Measurements from ENCODE around the gene ZCWPW1.
"Not testable (repeated sequence)": the region's sequence is repeated elsewhere in the genome, so short reads cannot be mapped to it uniquely, and the experiment has no call there.

The ZCWPW1 gene

DNA sequence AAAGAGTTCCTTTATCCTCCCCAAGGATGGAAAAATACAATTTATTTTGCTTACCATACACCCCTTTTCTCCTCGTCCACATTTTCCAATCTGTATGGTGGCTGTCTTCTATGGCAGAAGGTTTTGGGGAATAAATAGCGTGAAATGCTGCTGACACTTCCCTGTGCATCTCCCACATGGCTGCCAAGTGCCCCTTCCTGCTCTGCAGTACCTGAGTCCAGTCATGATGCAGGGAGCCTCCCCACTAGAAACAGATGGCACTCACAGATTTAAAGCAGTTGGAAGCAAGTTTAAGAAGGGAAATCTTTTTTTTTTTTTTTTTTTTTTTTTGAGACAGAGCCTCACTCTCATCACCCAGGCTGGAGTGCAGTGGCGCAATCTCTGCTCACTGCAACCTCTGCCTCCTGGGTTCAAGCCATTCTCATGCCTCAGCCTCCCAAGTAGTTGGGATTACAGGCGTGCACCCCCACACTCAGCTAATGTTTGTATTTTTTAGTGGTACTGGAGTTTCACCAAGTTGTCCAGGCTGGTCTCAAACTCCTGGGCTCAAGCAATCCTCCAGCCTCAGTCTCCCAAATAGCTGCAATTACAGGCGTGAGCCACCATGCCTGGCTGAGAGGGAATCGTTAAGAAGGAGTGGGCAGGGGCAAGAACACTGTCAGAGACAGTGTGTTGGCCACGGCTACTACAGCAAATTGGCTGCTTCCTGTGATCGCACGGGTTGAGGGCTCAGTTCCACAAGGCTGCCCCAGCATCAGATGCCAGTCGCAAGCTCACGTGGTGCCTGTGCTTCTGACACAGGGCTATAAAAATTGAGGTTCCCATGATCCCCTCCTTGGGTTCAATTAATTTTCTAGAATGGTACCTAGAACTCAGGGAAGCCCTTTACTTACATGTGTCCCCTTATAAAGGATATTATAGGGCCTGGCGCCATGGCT, 60.6 kb downstream of the ZCWPW1 start:
- no peak overlapping the region for H3K27ac ChIP-seq
- TF ChIP-seq, protein P1, sequence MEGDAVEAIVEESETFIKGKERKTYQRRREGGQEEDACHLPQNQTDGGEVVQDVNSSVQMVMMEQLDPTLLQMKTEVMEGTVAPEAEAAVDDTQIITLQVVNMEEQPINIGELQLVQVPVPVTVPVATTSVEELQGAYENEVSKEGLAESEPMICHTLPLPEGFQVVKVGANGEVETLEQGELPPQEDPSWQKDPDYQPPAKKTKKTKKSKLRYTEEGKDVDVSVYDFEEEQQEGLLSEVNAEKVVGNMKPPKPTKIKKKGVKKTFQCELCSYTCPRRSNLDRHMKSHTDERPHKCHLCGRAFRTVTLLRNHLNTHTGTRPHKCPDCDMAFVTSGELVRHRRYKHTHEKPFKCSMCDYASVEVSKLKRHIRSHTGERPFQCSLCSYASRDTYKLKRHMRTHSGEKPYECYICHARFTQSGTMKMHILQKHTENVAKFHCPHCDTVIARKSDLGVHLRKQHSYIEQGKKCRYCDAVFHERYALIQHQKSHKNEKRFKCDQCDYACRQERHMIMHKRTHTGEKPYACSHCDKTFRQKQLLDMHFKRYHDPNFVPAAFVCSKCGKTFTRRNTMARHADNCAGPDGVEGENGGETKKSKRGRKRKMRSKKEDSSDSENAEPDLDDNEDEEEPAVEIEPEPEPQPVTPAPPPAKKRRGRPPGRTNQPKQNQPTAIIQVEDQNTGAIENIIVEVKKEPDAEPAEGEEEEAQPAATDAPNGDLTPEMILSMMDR (IDR thresholded peaks at IDR 0.05; ENCODE audit: low read depth, low read length, missing control alignments), result no peak
- H3K36me3 ChIP-seq (replicated peaks), result peaks cover 5% of the 10 kb centered on the region
- DNase-seq, result no peak
- in situ Hi-C loops (cut with HindIII; ENCODE audit: low pct_ligation_motif_present, low sequenced_read_pairs), result no loop called here
- H3K27me3 ChIP-seq (replicated peaks), result no peaks in the 10 kb centered on the region
- no peak overlapping the region for H3K4me3 ChIP-seq (ENCODE audit: low read depth, low read length)

DNA sequence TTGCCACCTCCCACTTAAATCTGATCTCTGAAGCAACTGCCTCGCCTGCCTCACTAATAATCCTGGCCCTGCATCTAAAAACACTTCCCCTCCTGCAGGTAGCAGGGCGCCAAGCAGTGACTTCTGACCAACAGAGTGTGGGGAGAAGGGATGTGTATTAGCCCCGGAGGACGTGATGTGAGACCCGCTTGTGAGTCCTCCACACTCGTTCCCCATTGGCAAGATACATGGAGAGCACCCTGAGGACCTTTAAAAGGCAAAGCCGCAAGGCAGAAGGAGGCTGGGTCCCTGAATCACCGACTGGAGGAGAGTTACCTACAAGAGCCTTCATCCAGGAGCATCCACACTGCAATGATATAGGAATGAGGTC, 61.3 kb downstream of the ZCWPW1 start:
- H3K27ac ChIP-seq, result no peak overlapping the region
- TF ChIP-seq, protein P1 (IDR thresholded peaks at IDR 0.05; ENCODE audit: low read depth, low read length, missing control alignments), result no peak
- DNase-seq, result no peak
- H3K27me3 ChIP-seq (replicated peaks), result no peaks in the 10 kb centered on the region
- in situ Hi-C loops (cut with HindIII; ENCODE audit: low pct_ligation_motif_present, low sequenced_read_pairs), result no loop called here
- no peak overlapping the region for H3K4me3 ChIP-seq (ENCODE audit: low read depth, low read length)
- peaks cover 9% of the 10 kb centered on the region for H3K36me3 ChIP-seq (replicated peaks)

DNA sequence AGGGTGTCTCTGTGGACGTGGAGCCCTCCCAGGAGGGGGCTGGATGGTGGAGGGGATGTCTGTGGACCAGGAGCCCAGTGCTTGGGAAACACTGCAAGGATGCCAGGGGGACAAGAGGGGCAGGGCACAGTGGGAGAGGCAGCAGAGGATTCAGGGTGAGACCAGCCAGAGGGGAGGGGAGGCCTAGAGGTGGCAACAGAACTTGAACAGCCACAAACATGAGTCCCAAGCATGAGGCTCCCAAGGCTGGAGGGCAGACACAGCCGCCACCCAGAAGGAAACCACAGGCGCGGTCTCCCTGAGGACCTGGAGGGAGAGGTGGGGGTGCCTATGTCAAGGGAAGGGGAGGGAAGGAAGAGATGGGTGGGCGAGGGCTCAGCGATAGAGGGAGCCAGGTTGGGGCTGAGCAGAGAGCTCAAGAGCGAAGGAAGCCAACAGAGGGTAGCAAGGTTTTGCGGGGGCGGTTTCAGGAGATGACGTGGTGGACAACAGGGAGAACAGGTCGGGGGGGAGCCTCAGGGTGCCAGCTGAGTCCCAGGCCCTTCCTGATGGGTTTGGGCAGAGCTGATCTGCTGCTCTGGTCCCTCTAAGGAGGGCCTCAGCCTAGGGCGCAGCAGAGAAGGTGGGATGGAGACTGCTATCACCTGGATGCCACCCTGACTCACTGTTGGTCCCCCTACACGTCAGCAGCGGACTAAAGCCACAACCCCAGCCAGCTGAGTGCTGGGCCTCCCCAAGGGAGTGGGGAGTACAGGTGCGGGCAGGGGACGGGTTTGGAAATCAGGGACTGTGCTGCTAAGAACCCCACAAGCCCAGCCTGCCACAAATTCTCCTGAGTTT, 61.9 kb downstream of the ZCWPW1 start:
- TF ChIP-seq, protein P1 (IDR thresholded peaks at IDR 0.05; ENCODE audit: low read depth, low read length, missing control alignments), result no peak
- peaks cover 15% of the 10 kb centered on the region for H3K36me3 ChIP-seq (replicated peaks)
- DNase-seq, result no peak
- H3K27me3 ChIP-seq (replicated peaks), result no peaks in the 10 kb centered on the region
- no peak overlapping the region for H3K4me3 ChIP-seq (ENCODE audit: low read depth, low read length)
- H3K27ac ChIP-seq, result no peak overlapping the region
- in situ Hi-C loops (cut with HindIII; ENCODE audit: low pct_ligation_motif_present, low sequenced_read_pairs), result no loop called here

DNA sequence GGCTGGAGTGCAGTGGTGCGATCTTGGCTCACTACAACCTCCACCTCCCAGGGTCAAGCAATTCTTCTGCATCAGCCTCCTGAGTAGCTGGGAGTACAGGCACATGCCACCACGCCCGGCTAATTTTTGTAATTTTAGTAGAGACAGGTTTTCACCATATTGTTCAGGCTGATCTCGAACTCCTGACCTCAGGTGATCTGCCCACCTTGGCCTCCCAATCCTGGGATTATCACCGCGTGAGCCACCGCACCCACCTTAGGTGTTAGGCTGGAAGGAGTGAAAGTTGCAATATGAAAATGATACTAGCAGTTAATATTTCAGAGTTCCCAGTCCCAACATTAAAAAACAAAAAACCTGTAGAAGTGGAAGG, 62.5 kb downstream of the ZCWPW1 start:
- peaks cover 22% of the 10 kb centered on the region for H3K36me3 ChIP-seq (replicated peaks)
- H3K4me3 ChIP-seq (ENCODE audit: low read depth, low read length); H3K27ac ChIP-seq; H3K27me3 ChIP-seq (replicated peaks); DNase-seq; in situ Hi-C loops (cut with HindIII; ENCODE audit: low pct_ligation_motif_present, low sequenced_read_pairs): not testable (repeated sequence)

DNA sequence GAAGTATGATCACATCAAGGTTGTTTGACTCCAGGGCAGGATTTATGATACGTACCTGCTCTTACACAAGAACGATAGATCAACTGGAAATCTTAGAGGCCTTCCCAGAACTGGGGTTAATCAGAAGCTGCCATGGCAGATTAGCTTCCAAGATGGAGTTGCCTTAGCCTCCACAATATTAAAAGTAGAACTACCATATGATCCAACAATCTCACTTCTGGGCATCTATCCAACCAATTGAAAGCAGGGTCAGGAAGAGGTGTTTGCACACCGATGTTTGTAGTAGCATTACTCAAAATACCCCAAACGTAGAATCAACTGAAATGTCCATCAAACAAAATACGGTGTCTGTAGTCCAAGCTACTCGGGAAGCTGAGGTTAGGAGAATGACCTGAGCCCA, 64.0 kb downstream of the ZCWPW1 start:
- DNase-seq, result no peak
- no peak overlapping the region for H3K27ac ChIP-seq
- TF ChIP-seq, protein P1 (IDR thresholded peaks at IDR 0.05; ENCODE audit: low read depth, low read length, missing control alignments), result no peak
- no peak overlapping the region for H3K4me3 ChIP-seq (ENCODE audit: low read depth, low read length)
- peaks cover 37% of the 10 kb centered on the region for H3K36me3 ChIP-seq (replicated peaks)
- in situ Hi-C loops (cut with HindIII; ENCODE audit: low pct_ligation_motif_present, low sequenced_read_pairs), result no loop called here
- H3K27me3 ChIP-seq (replicated peaks), result no peaks in the 10 kb centered on the region

DNA sequence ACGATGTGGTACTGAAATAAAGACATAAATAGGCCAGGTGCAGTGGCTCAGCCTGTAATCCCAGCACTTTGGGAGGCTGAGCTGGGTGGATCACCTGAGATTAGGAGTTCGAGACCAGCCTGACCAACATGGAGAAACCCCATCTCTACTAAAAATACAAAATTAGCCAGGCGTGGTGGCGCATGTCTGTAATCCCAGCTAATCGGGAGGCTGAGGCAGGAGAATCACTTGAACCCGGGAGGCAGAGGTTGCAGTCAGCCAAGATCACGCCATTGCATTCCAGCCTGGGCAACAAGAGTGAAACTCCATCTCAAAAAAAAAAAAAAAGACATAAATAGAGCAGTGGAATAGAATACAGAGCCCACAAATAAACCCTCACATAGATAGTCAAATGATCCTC, 64.7 kb downstream of the ZCWPW1 start:
- H3K36me3 ChIP-seq (replicated peaks), result peaks cover 44% of the 10 kb centered on the region
- H3K4me3 ChIP-seq (ENCODE audit: low read depth, low read length); H3K27me3 ChIP-seq (replicated peaks); DNase-seq; in situ Hi-C loops (cut with HindIII; ENCODE audit: low pct_ligation_motif_present, low sequenced_read_pairs); H3K27ac ChIP-seq: not testable (repeated sequence)

Measured in brain microvascular endothelial cell (primary cell).